ENCODE results near the gene MAP3K1. TPM values are rescaled to one million over a fixed set of nuclear protein-coding genes. Genes with fewer than 3 reads are reported as not detected.

Gene MAP3K1
- total RNA-seq, 1 donor from 2014 or later, result 20.3 TPM

DNA sequence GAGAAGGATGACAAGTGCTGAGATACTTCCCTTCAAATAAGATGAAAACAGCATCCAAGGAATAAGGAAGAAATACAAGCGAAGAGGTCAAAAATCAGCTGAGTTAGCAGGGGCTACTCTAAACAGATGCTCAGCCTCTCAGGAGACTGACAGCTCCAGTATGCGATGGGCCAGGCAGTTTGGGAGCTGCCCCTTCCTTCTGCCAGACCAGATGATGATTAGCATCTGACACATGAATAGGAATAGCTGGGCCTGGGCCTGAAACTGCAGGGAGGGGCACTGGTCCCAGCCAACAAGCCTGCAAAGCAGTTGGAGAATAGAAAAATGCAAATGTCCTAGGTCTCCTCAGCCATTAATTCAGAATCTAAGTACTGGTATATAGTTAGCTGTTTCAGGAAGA is 13.1 kb upstream of the MAP3K1 start:
- no peak for DNase-seq
- H3K9me3 ChIP-seq, result no peaks in the 10 kb centered on the region
- no peak overlapping the region for H3K27ac ChIP-seq
- no peak for ATAC-seq
- H3K27me3 ChIP-seq, result no peaks in the 10 kb centered on the region
- H3K4me1 ChIP-seq, result no peaks in the 10 kb centered on the region
- TF ChIP-seq, protein P1, sequence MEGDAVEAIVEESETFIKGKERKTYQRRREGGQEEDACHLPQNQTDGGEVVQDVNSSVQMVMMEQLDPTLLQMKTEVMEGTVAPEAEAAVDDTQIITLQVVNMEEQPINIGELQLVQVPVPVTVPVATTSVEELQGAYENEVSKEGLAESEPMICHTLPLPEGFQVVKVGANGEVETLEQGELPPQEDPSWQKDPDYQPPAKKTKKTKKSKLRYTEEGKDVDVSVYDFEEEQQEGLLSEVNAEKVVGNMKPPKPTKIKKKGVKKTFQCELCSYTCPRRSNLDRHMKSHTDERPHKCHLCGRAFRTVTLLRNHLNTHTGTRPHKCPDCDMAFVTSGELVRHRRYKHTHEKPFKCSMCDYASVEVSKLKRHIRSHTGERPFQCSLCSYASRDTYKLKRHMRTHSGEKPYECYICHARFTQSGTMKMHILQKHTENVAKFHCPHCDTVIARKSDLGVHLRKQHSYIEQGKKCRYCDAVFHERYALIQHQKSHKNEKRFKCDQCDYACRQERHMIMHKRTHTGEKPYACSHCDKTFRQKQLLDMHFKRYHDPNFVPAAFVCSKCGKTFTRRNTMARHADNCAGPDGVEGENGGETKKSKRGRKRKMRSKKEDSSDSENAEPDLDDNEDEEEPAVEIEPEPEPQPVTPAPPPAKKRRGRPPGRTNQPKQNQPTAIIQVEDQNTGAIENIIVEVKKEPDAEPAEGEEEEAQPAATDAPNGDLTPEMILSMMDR (IDR thresholded peaks at IDR 0.05), result no peak
- H3K36me3 ChIP-seq, result no peaks in the 10 kb centered on the region
- intact Hi-C loops (cut with DNase I), result no loop called here
- no peak overlapping the region for H3K4me3 ChIP-seq

DNA sequence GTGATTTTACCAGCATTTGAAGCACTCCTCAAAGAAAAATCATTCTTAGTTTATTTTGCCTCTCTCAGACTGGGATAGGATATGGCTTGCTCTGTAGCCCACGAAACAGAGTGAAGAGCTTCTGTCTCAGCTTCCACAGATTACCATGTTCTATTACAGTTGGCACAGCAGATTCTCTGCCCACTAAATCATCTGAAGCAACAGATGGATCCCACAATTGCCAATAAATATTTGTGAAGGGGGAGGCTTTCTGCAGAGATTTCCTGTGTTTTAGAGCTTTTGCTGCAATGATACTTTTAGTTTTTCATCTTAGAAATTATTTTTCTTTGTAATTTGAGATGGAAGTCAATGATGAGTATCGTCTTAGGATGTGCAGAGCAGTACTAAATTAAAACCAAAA is 12.3 kb upstream of the MAP3K1 start:
- H3K4me1 ChIP-seq, result no peaks in the 10 kb centered on the region

DNA sequence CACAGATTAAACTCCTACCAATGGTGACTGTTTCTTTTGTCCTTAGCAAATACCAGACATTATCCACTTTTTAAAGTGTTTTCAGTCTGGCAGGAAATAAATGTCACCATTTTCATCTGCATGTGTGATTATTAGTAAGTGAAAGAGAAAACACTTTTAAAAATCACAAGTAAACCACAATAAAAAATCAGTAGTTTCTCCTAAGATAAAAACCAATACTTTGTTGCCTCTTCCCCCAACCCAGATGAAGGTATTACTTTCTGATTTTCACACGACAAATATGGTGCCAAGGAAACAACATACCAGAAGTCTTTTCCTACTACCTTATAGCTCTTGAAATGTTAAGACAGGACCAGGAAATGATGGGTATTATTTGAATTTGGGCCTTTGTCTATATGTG is 11.5 kb upstream of the MAP3K1 start:
- TF ChIP-seq, protein P1 (IDR thresholded peaks at IDR 0.05), result no peak
- intact Hi-C loops (cut with DNase I), result no loop called here
- Histone ChIP-seq H3K27ac (no peak overlapping the region), H3K4me3 (no peak overlapping the region), H3K9me3 (no peaks in the 10 kb centered on the region), H3K27me3 (no peaks in the 10 kb centered on the region), H3K4me1 (no peaks in the 10 kb centered on the region), H3K36me3 (no peaks in the 10 kb centered on the region)
- no peak for ATAC-seq
- no peak for DNase-seq

More for the DNA sequence above, 12.3 kb upstream of the MAP3K1 start:
- Histone ChIP-seq H3K9me3 (no peaks in the 10 kb centered on the region), H3K4me3 (no peak overlapping the region), H3K27me3 (no peaks in the 10 kb centered on the region), H3K27ac (no peak overlapping the region), H3K36me3 (no peaks in the 10 kb centered on the region)
- TF ChIP-seq, protein P1 (IDR thresholded peaks at IDR 0.05), result no peak
- DNase-seq (no peak), ATAC-seq (no peak)
- intact Hi-C loops (cut with DNase I), result no loop called here

DNA sequence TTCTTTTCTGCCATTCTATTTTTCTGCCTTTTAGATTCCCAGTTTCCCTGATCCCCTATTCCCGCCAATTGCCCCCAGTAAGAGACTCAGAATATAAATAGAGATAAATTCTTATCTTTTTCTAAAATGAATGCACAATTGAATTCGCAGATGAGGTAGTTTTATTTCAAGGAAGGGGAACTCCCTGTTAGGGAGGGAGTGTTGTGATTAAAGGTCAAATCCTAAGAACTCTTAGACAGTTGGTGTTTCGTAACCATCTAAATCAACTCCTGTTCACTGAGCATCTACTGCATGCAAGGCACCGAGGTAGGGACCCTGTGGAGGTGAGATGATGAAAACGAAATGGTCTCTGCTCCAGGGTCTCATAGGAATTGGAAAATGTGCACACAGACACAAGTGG is 7.7 kb upstream of the MAP3K1 start:
- H3K9me3 ChIP-seq, result no peaks in the 10 kb centered on the region
- no peaks in the 10 kb centered on the region for H3K36me3 ChIP-seq
- no peaks in the 10 kb centered on the region for H3K4me1 ChIP-seq
- intact Hi-C loops (cut with DNase I), result no loop called here
- H3K27ac ChIP-seq, result no peak overlapping the region
- TF ChIP-seq, protein P1 (IDR thresholded peaks at IDR 0.05), result no peak
- H3K27me3 ChIP-seq, result no peaks in the 10 kb centered on the region
- DNase-seq (no peak), ATAC-seq (no peak)
- H3K4me3 ChIP-seq, result no peak overlapping the region

DNA sequence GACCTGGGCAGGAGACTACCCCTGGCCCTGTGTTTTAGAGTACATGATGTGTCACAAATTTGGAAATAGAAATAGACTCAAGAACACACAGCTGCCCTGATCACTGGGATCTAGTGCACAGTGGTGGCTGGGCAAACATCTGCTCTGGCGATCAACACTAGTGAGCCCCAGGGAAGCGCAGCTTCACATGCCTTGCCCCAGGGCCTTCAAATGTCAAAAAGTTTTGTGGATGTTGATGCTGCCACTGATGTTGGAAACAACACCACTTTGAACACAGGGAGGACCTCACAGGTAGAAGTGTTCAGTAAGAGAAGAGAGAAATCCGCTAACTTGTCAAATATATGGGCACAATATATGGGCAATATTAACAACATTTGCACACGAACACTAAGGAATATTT is 7.1 kb upstream of the MAP3K1 start:
- no peaks in the 10 kb centered on the region for H3K4me1 ChIP-seq
- ATAC-seq, result no peak
- H3K27ac ChIP-seq, result no peak overlapping the region
- H3K4me3 ChIP-seq, result no peak overlapping the region
- intact Hi-C loops (cut with DNase I), result no loop called here
- TF ChIP-seq, protein P1 (IDR thresholded peaks at IDR 0.05), result no peak
- no peak for DNase-seq
- H3K9me3 ChIP-seq, result no peaks in the 10 kb centered on the region
- no peaks in the 10 kb centered on the region for H3K36me3 ChIP-seq
- no peaks in the 10 kb centered on the region for H3K27me3 ChIP-seq

DNA sequence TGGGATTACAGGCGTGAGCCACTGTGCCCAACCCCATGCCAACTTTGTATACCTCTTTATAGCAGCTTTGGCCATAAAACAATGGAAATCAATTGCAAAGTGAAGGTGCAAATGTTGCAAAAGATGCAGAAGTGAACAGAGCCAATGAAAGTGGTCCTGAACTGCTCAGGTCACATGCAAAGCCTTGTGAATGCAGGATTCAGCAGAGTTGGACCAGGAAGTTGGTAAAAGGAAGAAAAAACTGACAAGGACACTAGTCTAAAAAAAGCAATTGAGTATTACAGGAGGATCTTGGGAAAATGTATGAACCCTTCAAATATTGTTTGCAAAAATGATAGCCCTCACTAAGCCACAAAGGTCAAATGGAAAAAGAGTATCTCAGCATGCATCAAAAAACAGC is 4.5 kb upstream of the MAP3K1 start:
- H3K27me3 ChIP-seq, result no peaks in the 10 kb centered on the region
- no peak overlapping the region for H3K4me3 ChIP-seq
- no peaks in the 10 kb centered on the region for H3K9me3 ChIP-seq
- ATAC-seq (no peak), DNase-seq (no peak)
- intact Hi-C loops (cut with DNase I), result no loop called here
- H3K36me3 ChIP-seq, result no peaks in the 10 kb centered on the region
- H3K27ac ChIP-seq, result no peak overlapping the region
- TF ChIP-seq, protein P1 (IDR thresholded peaks at IDR 0.05), result no peak
- H3K4me1 ChIP-seq, result no peaks in the 10 kb centered on the region

Data from upper lobe of right lung (tissue), 1 donor.